ENCODE data around the gene ZFYVE19. TPM values are rescaled to one million over a fixed set of nuclear protein-coding genes. Genes with fewer than 3 reads are reported as not detected.
A peak's percentile ranks its signal among the peaks of the same experiment; 100 is the strongest.

The ZFYVE19 gene
- total and polyA plus RNA-seq, 2 of the 4 experiments (the other 2 are of a cell fraction) = 22.6 to 29.6 TPM

DNA sequence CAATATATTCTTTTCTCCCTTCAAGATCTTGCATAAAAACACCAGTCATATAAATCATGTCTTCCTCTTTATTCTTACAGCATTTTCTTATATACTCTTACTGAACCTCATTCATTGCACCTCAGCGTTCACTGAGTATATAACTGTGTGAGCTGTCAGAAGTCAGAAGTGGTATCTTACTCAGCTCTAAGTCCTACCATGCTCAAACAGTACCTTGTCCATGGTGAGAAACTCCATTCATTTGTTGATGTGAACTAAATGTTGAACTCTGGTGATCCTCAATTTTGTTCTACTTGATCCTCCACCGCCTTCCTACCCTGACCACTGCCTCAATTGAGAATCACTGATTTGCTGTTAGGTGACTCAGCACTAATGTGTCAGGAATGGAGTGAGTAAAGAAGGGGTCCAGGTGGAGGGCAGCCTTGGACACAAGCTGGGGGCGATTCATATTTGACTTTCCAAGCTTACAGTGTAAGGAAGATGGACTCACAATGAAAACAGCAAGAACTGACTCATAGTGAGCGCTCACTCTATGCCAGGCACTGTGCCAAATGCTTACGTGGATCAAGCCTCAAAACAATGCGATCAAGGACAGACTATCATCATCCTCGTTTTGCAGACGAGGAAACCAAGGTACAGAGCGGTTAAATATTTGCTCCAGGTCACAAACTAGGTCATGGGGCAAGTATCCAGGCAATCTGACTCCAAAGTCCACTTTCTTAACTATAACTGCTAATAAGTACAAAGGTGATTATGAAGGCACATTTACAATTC is 13.5 kb upstream of the ZFYVE19 start:
- Histone ChIP-seq H3K36me3 (ENCODE audit: control insufficient read depth, insufficient read depth, low read length) (peaks cover 2% of the 10 kb centered on the region; the same call in 1 of the 2 replicates), H3K9ac (ENCODE audit: low read depth, low read length) (no peak overlapping the region), H4K8ac (ENCODE audit: low read depth in 2 of 2, low read length in 2 of 2) (peak overlapping the region in 1 of 2 experiments; percentile 38; a peak in 1 of 4 replicates), H3K27ac (ENCODE audit: insufficient read depth, low read length) (peak overlapping the region; percentile 26; the same call in 1 of the 2 replicates), H2BK20ac (ENCODE audit: low read depth, low read length) (peak overlapping the region; percentile 28; the same call in 1 of the 2 replicates), H2BK15ac (ENCODE audit: low read depth, low read length) (peak overlapping the region; percentile 12; the same call in 1 of the 3 replicates), H3K4me1 (ENCODE audit: control insufficient read depth, insufficient read depth, low read length) (peaks cover 5% of the 10 kb centered on the region), H3K4me2 (ENCODE audit: low read depth, low read length) (peak overlapping the region; percentile 62; the same call in 1 of the 2 replicates), H3K23ac (ENCODE audit: low read depth, low read length) (no peak overlapping the region; the same call in 1 of the 2 replicates), H3K79me1 (ENCODE audit: low read depth in 1 of 2, low read length in 2 of 2) (peaks cover 28 to 59% of the 10 kb centered on the region in 2 experiments), H4K5ac (ENCODE audit: low read depth, low read length) (peak overlapping the region; percentile 4; the same call in 1 of the 2 replicates), H3K4me3 (ENCODE audit: insufficient read depth, low read depth, low read length) (no peak overlapping the region), H2AK9ac (replicated peaks; ENCODE audit: low read depth, low read length, poor library complexity) (peak overlapping the region; percentile 76), H3K18ac (ENCODE audit: low read depth, low read length) (peak overlapping the region; percentile 52; the same call in 1 of the 2 replicates), H3K4ac (ENCODE audit: low read depth, low read length) (peak overlapping the region; percentile 42), H3K56ac (ENCODE audit: extremely low read depth, insufficient read depth, low read length) (no peak overlapping the region), H2BK120ac (ENCODE audit: low read depth, low read length) (0 out of 2 replicates have a peak overlapping the region, but pooled peaks have one; percentile 0), H3K14ac (replicated peaks; ENCODE audit: low read depth, low read length) (peak overlapping the region; percentile 16; the same call in 1 of the 2 replicates), H4K20me1 (ENCODE audit: insufficient read depth, low read length) (peaks cover 15% of the 10 kb centered on the region; the same call in 1 of the 2 replicates), H2AK5ac (ENCODE audit: low read depth, low read length) (peak overlapping the region; percentile 41; the same call in 1 of the 2 replicates), H4K91ac (ENCODE audit: insufficient read depth, low read depth, low read length) (no peak overlapping the region), H3K9me1 (ENCODE audit: insufficient read depth, low read length) (peaks cover 11% of the 10 kb centered on the region; the same call in 1 of the 2 replicates), H3K9me3 (ENCODE audit: control insufficient read depth, insufficient read depth, low read length) (no peaks in the 10 kb centered on the region), H2BK5ac (ENCODE audit: low read depth, low read length, poor library complexity, severe bottlenecking) (peak overlapping the region; percentile 85), H3K27me3 (ENCODE audit: control insufficient read depth, insufficient read depth, low read length) (no peaks in the 10 kb centered on the region), H2AFZ (replicated peaks; ENCODE audit: low read length, poor library complexity) (peak overlapping the region; percentile 70)
- dilution Hi-C loops (cut with HindIII; ENCODE audit: low sequenced_read_pairs, unreplicated experiment) (no loop called here), in situ Hi-C loops (cut with MboI; ENCODE audit: low sequenced_read_pairs) (no loop called here), intact Hi-C loops (cut with micrococcal nuclease) (no loop called here)
- ChIA-PET CTCF (interaction anchor here (1.0 kb wide), 2 partner anchors 8 to 11 kb away, joined by 5 to 6 read pairs; no protein-coding TSS in a partner anchor), POLR2A (ENCODE audit: unreplicated experiment) (no interaction called here)
- no peak for TF ChIP-seq CHD1 (IDR thresholded peaks at IDR 0.05; ENCODE audit: low read depth, low read length)
- peak; percentile 97 for TF ChIP-seq NFE2L2 (IDR thresholded peaks at IDR 0.05; ENCODE audit: low read depth, low read length)
- peak; percentile 15; the same call in 1 of the 2 replicates for TF ChIP-seq BHLHE40 (IDR thresholded peaks at IDR 0.05; ENCODE audit: low read depth, low read length)
- peak; percentile 80 for TF ChIP-seq MAFK (IDR thresholded peaks at IDR 0.05; ENCODE audit: low read depth, low read length)
- peak; percentile 74 for TF ChIP-seq RCOR1 (IDR thresholded peaks at IDR 0.05; ENCODE audit: insufficient replicate concordance, low read length)
- 0 out of 2 replicates have a peak, but pooled peaks have one; percentile 8 for TF ChIP-seq MAZ (IDR thresholded peaks at IDR 0.05; ENCODE audit: borderline replicate concordance, low read depth, low read length)
- peak; percentile 90 for TF ChIP-seq FOS (IDR thresholded peaks at IDR 0.05; ENCODE audit: low read depth, low read length)
- no peak for TF ChIP-seq RFX5 (IDR thresholded peaks at IDR 0.05; ENCODE audit: low read depth, low read length)
- DNase-seq = peak; percentile 98
- peak; percentile 91 for ATAC-seq (ENCODE audit: low read depth)
- no CpG with 5 or more reads among the region's 9 CpGs for WGBS, 2 experiments (ENCODE audit: extremely low coverage in 2 of 2, insufficient read length in 1 of 2)
- BruUV-seq (replicated peaks) = no TSS peak
